Occipital lobe (tissue), 2 donors: ENCODE results near the gene NUDT7. TPM values are rescaled to one million over a fixed set of nuclear protein-coding genes. Genes with fewer than 3 reads are reported as not detected.

Source experiments
- DNase-seq: peaks from one replicate; lab custom pipeline; 2025; lab: John Stamatoyannopoulos, UW
- total RNA-seq: library from RNA; depleted of rRNA; stranded (reverse); fragments of >200 nt; gene quantifications from one replicate; pipeline ENCODE4 v1.2.3, GENCODE V29; 2014

The NUDT7 gene
- total RNA-seq, 1 donor from 2014 or later: 2.7 TPM

- DNase-seq: no peak
Observed at GRCh38 chr16:77724174-77724573, 1.9 kb downstream of the NUDT7 start.

GRCh38 chr16:77729951-77730350, 7.6 kb downstream of the NUDT7 start:
- no peak for DNase-seq

- no peak for DNase-seq
Observed at GRCh38 chr16:77732241-77732946, 10.1 kb downstream of the NUDT7 start.

GRCh38 chr16:77736879-77737278, 14.6 kb downstream of the NUDT7 start:
- DNase-seq: no peak

GRCh38 chr16:77738706-77739558, 16.6 kb downstream of the NUDT7 start:
- DNase-seq: no peak

DNA sequence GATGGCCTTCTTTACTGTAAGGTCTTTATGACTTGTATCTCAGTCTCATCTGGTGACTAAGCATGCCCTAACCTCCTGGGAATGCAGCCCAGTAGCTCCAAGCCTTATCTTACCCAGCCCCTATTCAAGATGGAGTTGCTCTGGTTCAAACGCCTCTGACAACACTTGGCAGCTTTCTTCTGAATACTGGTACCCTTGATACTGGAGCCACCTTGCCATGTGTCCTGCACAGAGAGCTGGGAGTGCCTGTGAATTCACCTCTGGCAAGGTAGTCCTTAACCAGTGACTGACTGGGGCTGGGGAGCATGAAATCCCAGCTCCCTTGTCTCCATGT, 17.2 kb downstream of the NUDT7 start:
- no peak for DNase-seq

DNA sequence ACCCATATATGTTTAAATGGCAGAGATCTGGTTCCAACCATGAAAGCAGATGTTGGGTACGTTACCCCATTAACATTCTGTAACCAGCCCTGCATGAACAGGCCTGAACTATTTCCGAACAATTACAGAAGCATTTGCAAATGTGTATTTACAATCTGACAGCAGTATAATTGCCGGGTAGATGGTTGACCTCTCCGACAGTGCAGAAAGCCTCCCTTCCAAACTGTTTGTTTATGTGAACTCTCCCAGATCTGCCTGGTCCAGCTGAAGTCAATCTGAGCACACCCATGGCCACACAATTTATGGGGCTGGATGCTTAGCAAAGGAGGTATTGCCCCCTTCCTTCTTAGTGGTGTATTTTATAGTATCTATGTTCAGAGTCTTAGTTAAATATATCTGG, 21.8 kb downstream of the NUDT7 start:
- no peak for DNase-seq

GRCh38 chr16:77745972-77746371, 23.7 kb downstream of the NUDT7 start:
- DNase-seq: no peak

- no peak for DNase-seq
Observed at GRCh38 chr16:77748421-77749005, 26.2 kb downstream of the NUDT7 start.

GRCh38 chr16:77749415-77749814, 27.1 kb downstream of the NUDT7 start:
- no peak for DNase-seq

GRCh38 chr16:77758046-77758445, 35.7 kb downstream of the NUDT7 start:
- DNase-seq: no peak

GRCh38 chr16:77758508-77758907, 36.2 kb downstream of the NUDT7 start:
- no peak for DNase-seq

DNA sequence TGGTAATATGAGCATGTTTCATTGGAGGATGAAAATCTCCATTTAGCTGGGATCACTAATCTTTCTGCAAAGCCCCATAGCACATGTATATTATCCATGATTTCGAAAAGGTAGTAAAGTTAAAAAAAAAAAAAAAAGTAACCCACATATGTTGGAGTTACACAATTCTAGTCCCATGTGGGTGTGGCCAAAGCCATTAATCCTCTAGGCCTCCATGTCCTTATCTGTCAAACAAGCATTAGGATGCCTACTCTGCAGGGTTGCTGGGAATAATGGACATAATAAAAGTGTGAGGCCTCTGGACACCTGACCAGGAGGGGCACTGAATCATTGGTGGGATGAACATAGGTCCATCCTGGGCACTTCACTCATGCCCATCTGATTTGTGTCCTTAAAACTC, 36.9 kb downstream of the NUDT7 start:
- no peak for DNase-seq

- DNase-seq: no peak
Observed at GRCh38 chr16:77759821-77760220, 37.5 kb downstream of the NUDT7 start.

DNA sequence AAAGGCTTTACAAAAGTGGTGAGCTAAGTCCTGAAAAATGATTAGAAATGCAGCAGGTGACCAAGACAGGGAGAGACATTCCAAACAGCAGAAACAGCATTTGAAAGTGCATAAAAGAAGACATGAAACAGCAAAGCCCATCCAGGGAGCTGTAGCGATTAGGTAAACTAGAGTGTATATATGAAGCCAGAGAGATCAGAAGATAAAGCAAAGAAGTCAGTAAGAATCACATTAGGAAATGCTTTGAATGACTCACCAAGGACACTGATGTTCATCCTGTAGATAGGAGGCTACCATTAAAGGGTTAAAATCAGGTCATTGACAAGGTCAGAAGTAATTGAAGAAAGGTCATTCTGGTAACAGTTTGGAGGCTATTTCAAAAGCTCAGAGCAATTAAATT, 38.5 kb downstream of the NUDT7 start:
- DNase-seq: no peak

DNA sequence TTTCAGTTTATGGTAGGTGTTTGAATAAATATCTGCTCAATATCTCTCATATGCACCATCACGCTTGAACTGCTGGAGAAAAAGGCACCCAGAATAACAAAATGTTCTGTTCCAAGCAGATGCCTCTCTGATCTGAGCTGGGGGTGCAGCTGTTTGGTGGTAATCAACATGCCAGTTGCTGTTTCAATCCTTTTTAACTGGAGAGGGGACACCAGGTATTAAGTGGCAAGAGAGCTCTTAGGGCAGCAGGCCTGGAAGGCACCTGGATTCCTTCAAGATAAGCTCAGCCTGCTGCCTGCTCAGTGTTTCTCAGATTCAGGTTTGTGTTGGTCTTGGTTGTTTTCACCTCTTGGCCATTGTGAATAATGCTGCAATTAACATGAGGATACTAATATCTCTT, 38.9 kb downstream of the NUDT7 start:
- no peak for DNase-seq

- DNase-seq: no peak
Observed at GRCh38 chr16:77762262-77762661, 39.9 kb downstream of the NUDT7 start.

DNA sequence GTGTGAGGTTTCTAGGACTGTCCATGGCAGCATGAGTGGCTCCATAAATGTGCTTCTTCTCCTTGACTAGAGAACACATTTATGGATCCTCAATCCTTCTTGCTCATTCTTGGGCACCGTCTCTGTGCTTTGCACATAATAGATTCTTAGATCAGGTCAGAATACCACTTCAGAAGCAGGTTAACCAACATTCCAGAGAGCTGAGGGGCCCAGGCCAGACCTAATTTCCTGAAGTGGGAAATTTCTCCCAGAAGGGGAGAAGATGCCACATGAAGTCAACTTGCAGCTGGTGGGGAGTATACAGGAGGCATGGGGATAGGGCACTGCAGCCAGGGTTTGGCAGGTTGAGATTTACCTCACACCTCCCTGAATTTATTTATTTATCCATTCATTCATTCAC, 41.7 kb downstream of the NUDT7 start:
- no peak for DNase-seq

- no peak for DNase-seq
Observed at GRCh38 chr16:77767211-77767610, 44.9 kb downstream of the NUDT7 start.

- no peak for DNase-seq
Observed at GRCh38 chr16:77767826-77768225, 45.5 kb downstream of the NUDT7 start.

DNA sequence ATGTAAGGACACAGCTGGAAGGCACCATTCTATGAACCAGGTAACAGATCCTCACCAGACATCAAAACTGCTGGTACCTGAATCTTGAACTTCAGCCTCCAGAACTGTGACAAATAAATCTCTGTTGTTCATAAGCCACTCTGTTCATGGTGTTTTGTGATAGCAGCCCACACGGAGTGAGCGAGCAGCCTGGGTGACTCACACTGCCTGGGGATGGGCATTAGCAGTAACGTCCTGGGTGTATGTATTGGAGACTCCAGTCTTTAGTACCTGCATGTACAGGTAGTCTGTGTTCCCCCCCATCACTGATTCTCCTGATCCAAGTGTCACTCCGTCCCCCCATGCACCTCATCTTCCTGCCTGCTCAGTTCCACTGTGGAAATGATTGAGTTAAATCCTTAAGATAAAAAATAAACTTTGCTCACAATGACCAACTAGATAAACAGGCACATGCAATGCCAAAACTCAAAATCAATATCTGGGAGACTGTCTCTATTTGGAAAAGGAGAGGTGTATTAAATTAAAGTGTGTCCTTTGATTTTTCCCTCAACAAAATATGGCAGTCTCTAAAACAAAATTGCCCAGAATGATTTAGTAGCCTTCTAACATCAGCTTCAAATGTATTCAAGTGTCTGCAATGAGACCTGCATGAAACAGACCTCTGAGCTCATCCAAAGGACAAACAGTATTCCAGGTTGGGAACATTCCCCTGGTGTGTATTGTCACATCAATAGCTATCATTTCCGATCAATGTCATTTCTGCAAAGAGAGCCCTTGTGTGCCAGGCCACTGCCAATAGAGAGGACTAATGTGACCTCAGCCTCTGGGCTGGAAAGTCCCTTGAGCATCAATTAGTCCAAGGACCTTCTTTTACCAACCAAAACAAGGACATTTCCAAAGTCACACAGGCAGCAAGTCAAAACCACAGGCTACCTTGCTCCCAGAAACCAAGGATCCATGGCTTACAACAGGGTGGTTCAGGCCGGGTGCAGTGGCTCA, 53.9 kb downstream of the NUDT7 start:
- DNase-seq: no peak
